Body of pancreas (tissue), 4 donors: ENCODE data around the gene PPM1A. TPM values are rescaled to one million over a fixed set of nuclear protein-coding genes. Genes with fewer than 3 reads are reported as not detected.

ENCODE experiments used
- ATAC-seq: fragments of 150-250 bp; one replicate; pipeline ENCODE4 v1.9.1; 2016
- DNase-seq, 4 donors: peaks; one replicate each; pipeline ENCODE4 v3.0.0-alpha.2; 2019
- H3K27ac ChIP-seq, 4 donors: fragments of 200-600 bp; sonication (generic); 1 replicate in 3 of 4; 2 replicates in 1 of 4; pipeline versions ENCODE4 v1.5.1 to v1.6.1; 2016 to 2019; ENCODE audit warnings: mild to moderate bottlenecking in 1 of 4, mixed read lengths in 1 of 4, moderate library complexity in 1 of 4
- H3K27me3 ChIP-seq, 2 donors: fragments of 200-600 bp; sonication (generic); one replicate each; pipeline ENCODE4 v1.6.0; 2016; ENCODE audit warnings: mild to moderate bottlenecking in 1 of 2
- H3K36me3 ChIP-seq, 2 donors: fragments of 200-600 bp; sonication (generic); replicated peaks in 1 of 2; 2 replicates each; pipeline ENCODE4 v1.5.1; 2016; ENCODE audit warnings: low read depth in 2 of 2; ENCODE audit not compliant: insufficient read depth in 1 of 2
- H3K4me1 ChIP-seq: fragments of 200-600 bp; sonication (generic); one replicate; pipeline ENCODE4 v1.6.0; 2016
- H3K4me3 ChIP-seq, 2 donors: fragments of 200-600 bp; sonication (generic); 1 replicate in 1 of 2; 2 replicates in 1 of 2; pipeline ENCODE4 v1.5.1; 2016 to 2019
- H3K9me3 ChIP-seq, 3 donors: fragments of 200-600 bp; sonication (generic); 1 replicate in 2 of 3; 2 replicates in 1 of 3; pipeline ENCODE4 v1.5.1; 2016
- CTCF ChIP-seq, 7 experiments: fragments of 450-650 bp in 4 of 7; fragments of 200-600 bp in 3 of 7; sonication (generic) in 3 of 7; IDR thresholded peaks; one replicate each; pipeline ENCODE4 v1.5.1; 2016 to 2019; ENCODE audit warnings: antibody characterized with exemption in 7 of 7
- POLR2A ChIP-seq, 3 donors: fragments of 450-650 bp; IDR thresholded peaks; one replicate each; pipeline ENCODE4 v1.6.1; 2016; ENCODE audit warnings: antibody characterized with exemption in 3 of 3, mild to moderate bottlenecking in 2 of 3
- WGBS, 2 donors: methylation state at CpG; one replicate each; pipeline ENCODE4 v1.1.5; 2017; 5-methylcytosine and 5-hydroxymethylcytosine counted together
- intact Hi-C: fragments of 100-400 bp; cut with DNase I; formaldehyde crosslinking; loops from one replicate; pipeline ENCODE4 v1.15.1; 2023
- total RNA-seq, 2 donors: library from RNA; depleted of rRNA; stranded (reverse); fragments of >200 nt; gene quantifications; one replicate each; pipeline ENCODE4 v1.1.0, GENCODE V29; 2016

Gene PPM1A
- total RNA-seq, 2 donors from 2014 or later: 12.5 to 24.1 TPM

GRCh38 chr14:60294411-60295069 lies 45.5 kb downstream of the PPM1A start:
- Histone ChIP-seq H3K36me3 (peaks cover 0 to 10% of the 10 kb centered on the region in 2 donors), H3K4me3 (no peak overlapping the region), H3K27ac (no peak overlapping the region), H3K9me3 (no peaks in the 10 kb centered on the region), H3K4me1 (no peaks in the 10 kb centered on the region), H3K27me3 (no peaks in the 10 kb centered on the region)
- ATAC-seq: no peak
- 88 to 95% methylated on average over 3 of the region's 3 CpGs for WGBS, 2 donors
- TF ChIP-seq CTCF (IDR thresholded peaks at IDR 0.05) (no peak), POLR2A (IDR thresholded peaks at IDR 0.05) (no peak)
- DNase-seq: no peak
- intact Hi-C loops: no loop called here

- H3K4me3 ChIP-seq: no peak overlapping the region
Measured at GRCh38 chr14:60300019-60300418, 51.0 kb downstream of the PPM1A start.

GRCh38 chr14:60301685-60302084 lies 52.7 kb downstream of the PPM1A start:
- TF ChIP-seq CTCF (IDR thresholded peaks at IDR 0.05) (no peak), POLR2A (IDR thresholded peaks at IDR 0.05) (no peak)
- intact Hi-C loops: no loop called here
- WGBS, 2 donors: 75 to 79% methylated on average over 5 of the region's 5 CpGs
- Histone ChIP-seq H3K9me3 (no peaks in the 10 kb centered on the region), H3K27ac (no peak overlapping the region), H3K27me3 (no peaks in the 10 kb centered on the region), H3K36me3 (no peaks in the 10 kb centered on the region), H3K4me3 (no peak overlapping the region), H3K4me1 (peaks cover 16% of the 10 kb centered on the region)
- ATAC-seq (no peak), DNase-seq (no peak)

More at GRCh38 chr14:60300019-60300418, 51.0 kb downstream of the PPM1A start:
- Histone ChIP-seq H3K36me3 (no peaks in the 10 kb centered on the region), H3K27me3 (no peaks in the 10 kb centered on the region), H3K4me1 (peaks cover 16% of the 10 kb centered on the region), H3K27ac (no peak overlapping the region), H3K9me3 (no peaks in the 10 kb centered on the region)
- ATAC-seq: no peak
- DNase-seq: no peak
- TF ChIP-seq POLR2A (IDR thresholded peaks at IDR 0.05) (no peak), CTCF (IDR thresholded peaks at IDR 0.05) (no peak)
- intact Hi-C loops: no loop called here

GRCh38 chr14:60302663-60303062 lies 53.6 kb downstream of the PPM1A start:
- Histone ChIP-seq H3K9me3 (no peaks in the 10 kb centered on the region), H3K27ac (no peak overlapping the region), H3K4me1 (peaks cover 16% of the 10 kb centered on the region), H3K4me3 (no peak overlapping the region), H3K36me3 (no peaks in the 10 kb centered on the region), H3K27me3 (no peaks in the 10 kb centered on the region)
- WGBS, 2 donors: 93 to 94% methylated on average over 1 of the region's 1 CpG
- TF ChIP-seq POLR2A (IDR thresholded peaks at IDR 0.05) (no peak), CTCF (IDR thresholded peaks at IDR 0.05) (no peak)
- ATAC-seq (no peak), DNase-seq (no peak)
- intact Hi-C loops: no loop called here

GRCh38 chr14:60303745-60304144 lies 54.7 kb downstream of the PPM1A start:
- whole genome bisulfite sequencing, 2 donors: 46 to 57% methylated on average over 7 of the region's 7 CpGs
- no peak overlapping the region for H3K27ac ChIP-seq
- no peaks in the 10 kb centered on the region for H3K27me3 ChIP-seq
- peaks cover 16% of the 10 kb centered on the region for H3K4me1 ChIP-seq
- intact Hi-C loops: no loop called here
- H3K36me3 ChIP-seq: no peaks in the 10 kb centered on the region
- peak in 2 of 4 donors; percentile 16 to 34 for DNase-seq
- H3K4me3 ChIP-seq: no peak overlapping the region
- H3K9me3 ChIP-seq: no peaks in the 10 kb centered on the region
- ATAC-seq: peak; percentile 16
- no peak for TF ChIP-seq POLR2A (IDR thresholded peaks at IDR 0.05)
- no peak for TF ChIP-seq CTCF (IDR thresholded peaks at IDR 0.05)
